ENCODE data around the gene GCSAM.

The GCSAM gene

DNA sequence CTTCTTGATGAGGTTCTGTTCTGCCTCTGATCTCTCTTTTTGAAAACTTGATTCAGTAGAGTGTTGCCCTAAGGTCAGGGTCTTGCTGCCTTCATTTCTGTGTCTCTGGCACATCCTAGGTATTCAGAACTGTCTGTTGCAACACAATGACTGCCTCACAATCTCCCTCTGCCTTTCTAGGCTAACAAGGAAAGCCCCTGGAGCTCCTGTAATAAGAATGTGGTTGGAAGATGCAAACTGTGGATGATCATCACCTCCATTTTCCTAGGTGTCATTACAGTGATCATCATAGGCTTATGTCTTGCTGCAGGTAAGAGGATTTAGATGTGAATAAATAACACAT lies 39.9 kb downstream of the GCSAM start:
- TF ChIP-seq TAF1 (IDR thresholded peaks at IDR 0.05; ENCODE audit: low read depth) (no peak), FOXM1 (IDR thresholded peaks at IDR 0.05; ENCODE audit: borderline replicate concordance, low read depth) (no peak), YY1 (IDR thresholded peaks at IDR 0.05; ENCODE audit: low read depth) (no peak), CEBPB (IDR thresholded peaks at IDR 0.05) (no peak), ZBTB7A (IDR thresholded peaks at IDR 0.05; ENCODE audit: low read depth) (no peak), EP300 (IDR thresholded peaks at IDR 0.05; ENCODE audit: borderline replicate concordance) (no peak), RAD21 (IDR thresholded peaks at IDR 0.05; ENCODE audit: low read depth) (no peak), TEAD4 (IDR thresholded peaks at IDR 0.05) (no peak), TCF12 (IDR thresholded peaks at IDR 0.05; ENCODE audit: low read depth) (no peak)
- TF ChIP-seq, protein P1, sequence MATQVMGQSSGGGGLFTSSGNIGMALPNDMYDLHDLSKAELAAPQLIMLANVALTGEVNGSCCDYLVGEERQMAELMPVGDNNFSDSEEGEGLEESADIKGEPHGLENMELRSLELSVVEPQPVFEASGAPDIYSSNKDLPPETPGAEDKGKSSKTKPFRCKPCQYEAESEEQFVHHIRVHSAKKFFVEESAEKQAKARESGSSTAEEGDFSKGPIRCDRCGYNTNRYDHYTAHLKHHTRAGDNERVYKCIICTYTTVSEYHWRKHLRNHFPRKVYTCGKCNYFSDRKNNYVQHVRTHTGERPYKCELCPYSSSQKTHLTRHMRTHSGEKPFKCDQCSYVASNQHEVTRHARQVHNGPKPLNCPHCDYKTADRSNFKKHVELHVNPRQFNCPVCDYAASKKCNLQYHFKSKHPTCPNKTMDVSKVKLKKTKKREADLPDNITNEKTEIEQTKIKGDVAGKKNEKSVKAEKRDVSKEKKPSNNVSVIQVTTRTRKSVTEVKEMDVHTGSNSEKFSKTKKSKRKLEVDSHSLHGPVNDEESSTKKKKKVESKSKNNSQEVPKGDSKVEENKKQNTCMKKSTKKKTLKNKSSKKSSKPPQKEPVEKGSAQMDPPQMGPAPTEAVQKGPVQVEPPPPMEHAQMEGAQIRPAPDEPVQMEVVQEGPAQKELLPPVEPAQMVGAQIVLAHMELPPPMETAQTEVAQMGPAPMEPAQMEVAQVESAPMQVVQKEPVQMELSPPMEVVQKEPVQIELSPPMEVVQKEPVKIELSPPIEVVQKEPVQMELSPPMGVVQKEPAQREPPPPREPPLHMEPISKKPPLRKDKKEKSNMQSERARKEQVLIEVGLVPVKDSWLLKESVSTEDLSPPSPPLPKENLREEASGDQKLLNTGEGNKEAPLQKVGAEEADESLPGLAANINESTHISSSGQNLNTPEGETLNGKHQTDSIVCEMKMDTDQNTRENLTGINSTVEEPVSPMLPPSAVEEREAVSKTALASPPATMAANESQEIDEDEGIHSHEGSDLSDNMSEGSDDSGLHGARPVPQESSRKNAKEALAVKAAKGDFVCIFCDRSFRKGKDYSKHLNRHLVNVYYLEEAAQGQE (IDR thresholded peaks at IDR 0.05; ENCODE audit: low read depth): no peak

DNA sequence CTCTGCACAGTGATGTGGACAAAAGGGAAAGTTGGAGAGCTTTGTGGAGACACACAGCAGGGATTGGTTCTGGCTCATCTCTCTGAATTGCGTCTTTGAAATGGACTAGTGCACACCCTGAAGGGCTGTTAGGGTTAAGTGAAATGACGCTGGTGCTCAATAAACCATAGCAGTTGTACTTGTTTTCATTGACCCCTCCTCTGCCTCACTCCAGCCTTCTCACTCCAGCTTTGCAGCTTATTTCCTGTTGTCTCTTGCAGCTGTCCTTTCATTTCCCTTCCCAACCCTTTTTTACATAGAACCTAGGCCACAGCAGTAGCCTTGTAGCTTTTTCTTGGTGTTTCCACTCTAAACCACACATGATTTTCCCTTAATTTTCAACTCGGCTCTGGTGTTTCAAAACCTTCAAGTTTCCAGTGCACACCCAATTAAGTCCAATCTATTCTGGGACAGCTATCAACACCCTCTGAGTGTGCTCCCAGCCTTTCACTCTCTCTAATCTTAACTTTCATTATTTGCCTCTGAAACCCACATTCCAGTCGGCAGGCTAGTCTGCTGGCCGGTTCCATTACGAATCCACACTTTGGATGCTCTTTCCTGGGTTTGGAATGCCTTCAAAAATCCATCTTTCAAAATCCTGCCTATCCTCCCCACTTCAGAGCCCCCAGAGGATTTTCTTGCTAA lies 40.4 kb downstream of the GCSAM start:
- TF ChIP-seq, protein P1 (IDR thresholded peaks at IDR 0.05; ENCODE audit: low read depth): no peak
- no peak for TF ChIP-seq RAD21 (IDR thresholded peaks at IDR 0.05; ENCODE audit: low read depth)
- no peak for TF ChIP-seq ZBTB7A (IDR thresholded peaks at IDR 0.05; ENCODE audit: low read depth)
- TF ChIP-seq TCF12 (IDR thresholded peaks at IDR 0.05; ENCODE audit: low read depth): no peak
- no peak for TF ChIP-seq YY1 (IDR thresholded peaks at IDR 0.05; ENCODE audit: low read depth)
- TF ChIP-seq CEBPB (IDR thresholded peaks at IDR 0.05): no peak
- TF ChIP-seq EGR1 (IDR thresholded peaks at IDR 0.05): no peak
- no peak for TF ChIP-seq CREB1 (IDR thresholded peaks at IDR 0.05; ENCODE audit: low read depth)
- TF ChIP-seq EP300 (IDR thresholded peaks at IDR 0.05; ENCODE audit: borderline replicate concordance): no peak
- TF ChIP-seq, protein P2, sequence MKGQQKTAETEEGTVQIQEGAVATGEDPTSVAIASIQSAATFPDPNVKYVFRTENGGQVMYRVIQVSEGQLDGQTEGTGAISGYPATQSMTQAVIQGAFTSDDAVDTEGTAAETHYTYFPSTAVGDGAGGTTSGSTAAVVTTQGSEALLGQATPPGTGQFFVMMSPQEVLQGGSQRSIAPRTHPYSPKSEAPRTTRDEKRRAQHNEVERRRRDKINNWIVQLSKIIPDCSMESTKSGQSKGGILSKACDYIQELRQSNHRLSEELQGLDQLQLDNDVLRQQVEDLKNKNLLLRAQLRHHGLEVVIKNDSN (IDR thresholded peaks at IDR 0.05): no peak
- no peak for TF ChIP-seq FOXM1 (IDR thresholded peaks at IDR 0.05; ENCODE audit: borderline replicate concordance, low read depth)
- TF ChIP-seq, protein P3, sequence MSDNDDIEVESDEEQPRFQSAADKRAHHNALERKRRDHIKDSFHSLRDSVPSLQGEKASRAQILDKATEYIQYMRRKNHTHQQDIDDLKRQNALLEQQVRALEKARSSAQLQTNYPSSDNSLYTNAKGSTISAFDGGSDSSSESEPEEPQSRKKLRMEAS (IDR thresholded peaks at IDR 0.05): no peak
- TF ChIP-seq TAF1 (IDR thresholded peaks at IDR 0.05; ENCODE audit: low read depth): no peak
- no peak for TF ChIP-seq NFIC (IDR thresholded peaks at IDR 0.05)
- TF ChIP-seq TEAD4 (IDR thresholded peaks at IDR 0.05): no peak

DNA sequence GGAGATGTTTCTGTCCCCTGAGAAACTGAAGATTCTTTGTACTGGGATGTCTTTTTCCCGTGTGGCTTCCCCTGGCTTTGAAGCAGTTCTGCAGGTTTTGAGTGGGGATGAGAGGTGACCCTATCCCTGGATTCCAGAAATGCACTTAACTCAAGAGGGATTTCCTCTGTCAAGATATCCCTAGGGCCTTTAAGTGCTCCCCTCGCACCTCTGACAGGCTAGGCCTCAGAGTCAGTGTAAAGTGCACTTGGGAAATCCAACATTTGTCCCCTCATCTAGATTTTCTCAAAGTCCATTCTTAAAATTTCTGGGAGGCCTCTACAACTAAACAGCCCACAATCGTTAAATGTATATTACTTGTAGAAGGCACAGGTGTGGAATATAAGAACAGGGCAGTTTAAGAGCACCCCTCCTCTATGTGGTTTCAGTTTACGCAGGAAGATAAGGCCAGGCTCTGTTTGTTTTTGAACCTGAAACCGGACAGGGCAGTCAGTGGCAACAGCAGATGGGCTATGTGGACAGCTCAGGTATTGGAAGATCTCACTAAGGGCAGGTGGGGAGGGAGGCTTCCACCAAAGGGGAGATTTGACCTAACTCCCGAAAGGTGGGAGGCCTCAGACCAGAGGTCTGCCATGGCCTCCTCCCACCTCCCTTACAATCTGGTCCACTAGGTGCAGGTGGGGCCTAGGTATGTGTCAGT lies 42.0 kb downstream of the GCSAM start:
- no peak for TF ChIP-seq YY1 (IDR thresholded peaks at IDR 0.05; ENCODE audit: low read depth)
- TF ChIP-seq ZBTB7A (IDR thresholded peaks at IDR 0.05; ENCODE audit: low read depth): no peak
- TF ChIP-seq NFIC (IDR thresholded peaks at IDR 0.05): no peak
- TF ChIP-seq TAF1 (IDR thresholded peaks at IDR 0.05; ENCODE audit: low read depth): no peak
- no peak for TF ChIP-seq RAD21 (IDR thresholded peaks at IDR 0.05; ENCODE audit: low read depth)
- no peak for TF ChIP-seq EP300 (IDR thresholded peaks at IDR 0.05; ENCODE audit: borderline replicate concordance)
- TF ChIP-seq CREB1 (IDR thresholded peaks at IDR 0.05; ENCODE audit: low read depth): no peak
- no peak for TF ChIP-seq EGR1 (IDR thresholded peaks at IDR 0.05)

DNA sequence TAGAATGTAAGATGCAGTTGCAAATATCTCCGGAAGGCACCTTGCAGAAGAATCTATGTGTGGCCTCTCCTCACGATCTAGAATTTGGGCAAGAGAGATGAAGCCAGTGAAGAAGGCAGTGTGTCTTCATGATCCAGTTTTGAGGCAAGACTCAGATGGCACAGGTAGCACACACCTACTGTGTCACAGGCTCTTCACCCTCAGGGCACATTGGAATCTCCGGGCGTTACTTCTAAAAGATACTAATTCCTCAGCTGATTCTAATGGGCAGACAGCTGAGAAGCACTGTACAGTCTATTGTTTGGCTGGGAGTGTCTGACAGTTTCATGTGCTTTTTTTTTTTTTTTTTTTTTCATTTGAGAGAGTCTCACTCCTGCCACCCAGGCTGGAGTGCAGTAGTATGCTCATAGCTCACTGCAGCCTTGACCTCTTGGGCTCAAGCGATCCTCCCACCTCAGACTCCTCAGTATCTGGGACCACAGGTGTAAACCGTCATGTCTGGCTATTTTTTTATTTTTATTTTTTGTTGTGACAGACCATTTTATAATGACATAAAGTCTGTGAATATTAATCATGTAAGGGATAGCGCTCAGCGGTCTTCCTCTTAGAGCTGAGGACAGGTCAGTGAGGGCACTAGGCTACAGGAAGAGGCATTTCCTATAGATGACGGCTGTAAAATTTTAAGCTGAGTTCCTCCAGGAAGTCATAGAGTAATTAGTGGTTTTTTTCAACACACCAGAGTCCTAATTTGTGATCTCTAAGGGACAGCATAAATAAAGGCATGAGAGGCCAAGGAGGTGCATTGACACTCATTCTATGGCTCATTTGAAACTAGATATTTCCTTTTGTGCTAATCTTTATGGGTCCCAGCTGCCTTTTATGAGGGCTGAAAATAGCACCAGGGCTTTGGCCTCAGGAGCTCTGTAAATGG lies 42.8 kb downstream of the GCSAM start:
- TF ChIP-seq EP300 (IDR thresholded peaks at IDR 0.05; ENCODE audit: borderline replicate concordance) (no peak), FOXM1 (IDR thresholded peaks at IDR 0.05; ENCODE audit: borderline replicate concordance, low read depth) (no peak), CREB1 (IDR thresholded peaks at IDR 0.05; ENCODE audit: low read depth) (no peak), NFIC (IDR thresholded peaks at IDR 0.05) (no peak)
- TF ChIP-seq, protein P2 (IDR thresholded peaks at IDR 0.05): no peak

DNA sequence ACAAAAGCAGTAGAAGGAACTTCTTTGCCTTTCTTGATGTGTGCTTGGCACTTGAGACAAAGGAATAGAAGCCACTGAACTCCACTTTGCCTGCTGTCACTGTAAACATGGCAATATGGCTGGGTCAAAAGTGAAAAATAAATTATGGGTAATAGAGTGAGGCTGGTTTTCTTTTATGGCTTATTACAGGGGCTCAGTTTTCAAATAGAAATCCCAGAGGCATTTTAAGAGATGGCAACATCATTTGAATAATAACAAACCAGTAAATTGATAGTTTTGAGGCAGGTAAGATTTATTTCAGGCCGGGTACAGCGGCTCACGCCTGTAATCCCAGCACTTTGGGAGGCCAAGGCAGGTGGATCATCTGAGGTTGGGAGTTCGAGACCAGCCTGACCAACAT lies 44.1 kb downstream of the GCSAM start:
- TF ChIP-seq CEBPB (IDR thresholded peaks at IDR 0.05): no peak
- no peak for TF ChIP-seq YY1 (IDR thresholded peaks at IDR 0.05; ENCODE audit: low read depth)
- no peak for TF ChIP-seq CREB1 (IDR thresholded peaks at IDR 0.05; ENCODE audit: low read depth)
- no peak for TF ChIP-seq EP300 (IDR thresholded peaks at IDR 0.05; ENCODE audit: borderline replicate concordance)
- TF ChIP-seq EGR1 (IDR thresholded peaks at IDR 0.05): no peak
- TF ChIP-seq TEAD4 (IDR thresholded peaks at IDR 0.05): no peak
- no peak for TF ChIP-seq TCF12 (IDR thresholded peaks at IDR 0.05; ENCODE audit: low read depth)
- TF ChIP-seq, protein P2 (IDR thresholded peaks at IDR 0.05): no peak
- TF ChIP-seq, protein P1 (IDR thresholded peaks at IDR 0.05; ENCODE audit: low read depth): no peak
- TF ChIP-seq, protein P3 (IDR thresholded peaks at IDR 0.05): no peak
- no peak for TF ChIP-seq NFIC (IDR thresholded peaks at IDR 0.05)
- TF ChIP-seq TAF1 (IDR thresholded peaks at IDR 0.05; ENCODE audit: low read depth): no peak

All from Ishikawa (cell line).